ENCODE results near the gene CORIN.

DNA sequence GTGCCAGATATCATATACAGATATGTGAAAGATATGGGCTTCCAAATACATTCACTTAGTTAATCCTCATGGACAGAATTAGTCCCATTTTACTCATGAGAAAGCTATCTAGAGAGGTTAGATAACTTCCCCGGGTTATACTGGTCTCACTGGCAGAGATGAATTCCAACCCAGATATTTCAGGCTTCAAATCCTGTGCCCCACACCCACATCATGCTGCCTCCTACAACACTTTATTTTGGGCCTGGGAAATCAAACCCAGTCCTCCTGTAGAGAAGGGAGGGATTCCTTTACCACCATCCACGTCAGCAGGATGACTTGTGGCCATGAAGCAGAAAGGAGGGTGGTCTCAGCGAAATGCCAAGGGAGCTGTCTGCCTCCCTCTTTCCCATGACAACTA, 239.0 kb downstream of the CORIN start:
- TF ChIP-seq, protein P1, sequence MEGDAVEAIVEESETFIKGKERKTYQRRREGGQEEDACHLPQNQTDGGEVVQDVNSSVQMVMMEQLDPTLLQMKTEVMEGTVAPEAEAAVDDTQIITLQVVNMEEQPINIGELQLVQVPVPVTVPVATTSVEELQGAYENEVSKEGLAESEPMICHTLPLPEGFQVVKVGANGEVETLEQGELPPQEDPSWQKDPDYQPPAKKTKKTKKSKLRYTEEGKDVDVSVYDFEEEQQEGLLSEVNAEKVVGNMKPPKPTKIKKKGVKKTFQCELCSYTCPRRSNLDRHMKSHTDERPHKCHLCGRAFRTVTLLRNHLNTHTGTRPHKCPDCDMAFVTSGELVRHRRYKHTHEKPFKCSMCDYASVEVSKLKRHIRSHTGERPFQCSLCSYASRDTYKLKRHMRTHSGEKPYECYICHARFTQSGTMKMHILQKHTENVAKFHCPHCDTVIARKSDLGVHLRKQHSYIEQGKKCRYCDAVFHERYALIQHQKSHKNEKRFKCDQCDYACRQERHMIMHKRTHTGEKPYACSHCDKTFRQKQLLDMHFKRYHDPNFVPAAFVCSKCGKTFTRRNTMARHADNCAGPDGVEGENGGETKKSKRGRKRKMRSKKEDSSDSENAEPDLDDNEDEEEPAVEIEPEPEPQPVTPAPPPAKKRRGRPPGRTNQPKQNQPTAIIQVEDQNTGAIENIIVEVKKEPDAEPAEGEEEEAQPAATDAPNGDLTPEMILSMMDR (optimal IDR thresholded peaks at IDR 0.05 in 1 of 3, IDR thresholded peaks at IDR 0.05 in 1 of 3, conservative IDR thresholded peaks at IDR 0.05 in 1 of 3; ENCODE audit: extremely low read depth in 1 of 3, insufficient read depth in 2 of 3, low read length in 3 of 3) = no peak
- no peak for TF ChIP-seq EZH2 (IDR thresholded peaks at IDR 0.05; ENCODE audit: low read length)

All from keratinocyte (primary cell).